ENCODE data around the gene CLDN4.
"Not testable (repeated sequence)": the region's sequence is repeated elsewhere in the genome, so short reads cannot be mapped to it uniquely, and the experiment has no call there.

Gene CLDN4

GRCh38 chr7:73811760-73812168, 19.0 kb upstream of the CLDN4 start:
- Histone ChIP-seq H3K4me3 (ENCODE audit: low read depth, low read length) (no peak overlapping the region), H3K9me3 (ENCODE audit: severe bottlenecking) (no peaks in the 10 kb centered on the region), H3K27ac (no peak overlapping the region), H3K27me3 (ENCODE audit: insufficient read depth, low read depth, severe bottlenecking) (no peaks in the 10 kb centered on the region), H3K36me3 (no peaks in the 10 kb centered on the region)
- TF ChIP-seq CTCF (IDR thresholded peaks at IDR 0.05; ENCODE audit: low read depth, low read length): peak; percentile 90
- DNase-seq: peak; percentile 80

GRCh38 chr7:73812996-73813395, 17.8 kb upstream of the CLDN4 start:
- Histone ChIP-seq H3K4me3 (ENCODE audit: low read depth, low read length) (no peak overlapping the region), H3K9me3 (ENCODE audit: severe bottlenecking) (no peaks in the 10 kb centered on the region), H3K27ac (no peak overlapping the region), H3K27me3 (ENCODE audit: insufficient read depth, low read depth, severe bottlenecking) (no peaks in the 10 kb centered on the region), H3K36me3 (no peaks in the 10 kb centered on the region)
- no peak for TF ChIP-seq CTCF (IDR thresholded peaks at IDR 0.05; ENCODE audit: low read depth, low read length)
- no peak for DNase-seq

- no peak for TF ChIP-seq CTCF (IDR thresholded peaks at IDR 0.05; ENCODE audit: low read depth, low read length)
Observed at GRCh38 chr7:73815436-73815835, 15.4 kb upstream of the CLDN4 start.

GRCh38 chr7:73817121-73817520, 13.7 kb upstream of the CLDN4 start:
- no peak for DNase-seq
- no peaks in the 10 kb centered on the region for H3K36me3 ChIP-seq
- H3K4me3 ChIP-seq (ENCODE audit: low read depth, low read length): no peak overlapping the region
- TF ChIP-seq CTCF (IDR thresholded peaks at IDR 0.05; ENCODE audit: low read depth, low read length): no peak
- no peaks in the 10 kb centered on the region for H3K9me3 ChIP-seq (ENCODE audit: severe bottlenecking)
- H3K27me3 ChIP-seq (ENCODE audit: insufficient read depth, low read depth, severe bottlenecking): no peaks in the 10 kb centered on the region
- H3K27ac ChIP-seq: no peak overlapping the region

More at GRCh38 chr7:73815436-73815835, 15.4 kb upstream of the CLDN4 start:
- Histone ChIP-seq H3K36me3 (no peaks in the 10 kb centered on the region), H3K9me3 (ENCODE audit: severe bottlenecking) (no peaks in the 10 kb centered on the region), H3K27me3 (ENCODE audit: insufficient read depth, low read depth, severe bottlenecking) (no peaks in the 10 kb centered on the region), H3K4me3 (ENCODE audit: low read depth, low read length) (no peak overlapping the region), H3K27ac (no peak overlapping the region)
- DNase-seq: no peak

GRCh38 chr7:73820013-73820412, 10.8 kb upstream of the CLDN4 start:
- Histone ChIP-seq H3K36me3 (no peaks in the 10 kb centered on the region), H3K4me3 (ENCODE audit: low read depth, low read length) (no peak overlapping the region), H3K27me3 (ENCODE audit: insufficient read depth, low read depth, severe bottlenecking) (no peaks in the 10 kb centered on the region), H3K27ac (no peak overlapping the region), H3K9me3 (ENCODE audit: severe bottlenecking) (no peaks in the 10 kb centered on the region)
- DNase-seq: no peak
- TF ChIP-seq CTCF (IDR thresholded peaks at IDR 0.05; ENCODE audit: low read depth, low read length): no peak

GRCh38 chr7:73821597-73822285, 9.1 kb upstream of the CLDN4 start:
- not testable (repeated sequence) for H3K36me3 ChIP-seq; H3K4me3 ChIP-seq (ENCODE audit: low read depth, low read length); H3K9me3 ChIP-seq (ENCODE audit: severe bottlenecking); H3K27me3 ChIP-seq (ENCODE audit: insufficient read depth, low read depth, severe bottlenecking); DNase-seq
- peak overlapping the region; percentile 74 for H3K27ac ChIP-seq
